GM19324 (cell line): ENCODE data around the gene C12orf43.

ENCODE experiments used
- ATAC-seq: cut with Tn5 transposase; IDR thresholded peaks from one replicate; pipeline ENCODE4 v1.9.1; 2021; ENCODE audit warnings: mild to moderate bottlenecking, moderate library complexity; ENCODE audit not compliant: unreplicated experiment, low FRiP score

C12orf43 gene

DNA sequence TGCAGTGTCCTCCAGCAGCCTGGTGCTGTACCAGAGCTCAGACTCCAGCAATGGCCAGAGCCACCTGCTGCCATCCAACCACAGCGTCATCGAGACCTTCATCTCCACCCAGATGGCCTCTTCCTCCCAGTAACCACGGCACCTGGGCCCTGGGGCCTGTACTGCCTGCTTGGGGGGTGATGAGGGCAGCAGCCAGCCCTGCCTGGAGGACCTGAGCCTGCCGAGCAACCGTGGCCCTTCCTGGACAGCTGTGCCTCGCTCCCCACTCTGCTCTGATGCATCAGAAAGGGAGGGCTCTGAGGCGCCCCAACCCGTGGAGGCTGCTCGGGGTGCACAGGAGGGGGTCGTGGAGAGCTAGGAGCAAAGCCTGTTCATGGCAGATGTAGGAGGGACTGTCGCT lies 15.2 kb downstream of the C12orf43 start:
- ATAC-seq: no peak

DNA sequence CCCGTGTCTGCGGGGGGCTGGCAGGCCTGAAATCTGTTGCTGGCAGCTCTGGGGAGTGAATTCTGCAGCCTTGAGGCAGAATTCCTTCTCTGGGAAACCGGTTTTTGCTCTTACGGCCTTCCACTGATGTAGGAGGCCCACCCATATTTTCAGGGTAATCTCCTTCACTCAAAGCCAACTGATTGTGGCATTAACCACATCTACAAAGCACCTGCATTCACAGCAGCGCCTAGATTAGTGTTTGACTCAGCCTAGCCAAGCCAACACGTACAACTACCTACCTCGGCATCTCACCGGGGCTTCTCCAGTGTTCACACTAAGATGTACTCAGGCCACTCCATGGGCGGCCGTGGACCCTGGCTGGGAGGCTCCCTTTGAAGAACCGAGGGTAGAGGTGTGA lies 15.8 kb downstream of the C12orf43 start:
- no peak for ATAC-seq

DNA sequence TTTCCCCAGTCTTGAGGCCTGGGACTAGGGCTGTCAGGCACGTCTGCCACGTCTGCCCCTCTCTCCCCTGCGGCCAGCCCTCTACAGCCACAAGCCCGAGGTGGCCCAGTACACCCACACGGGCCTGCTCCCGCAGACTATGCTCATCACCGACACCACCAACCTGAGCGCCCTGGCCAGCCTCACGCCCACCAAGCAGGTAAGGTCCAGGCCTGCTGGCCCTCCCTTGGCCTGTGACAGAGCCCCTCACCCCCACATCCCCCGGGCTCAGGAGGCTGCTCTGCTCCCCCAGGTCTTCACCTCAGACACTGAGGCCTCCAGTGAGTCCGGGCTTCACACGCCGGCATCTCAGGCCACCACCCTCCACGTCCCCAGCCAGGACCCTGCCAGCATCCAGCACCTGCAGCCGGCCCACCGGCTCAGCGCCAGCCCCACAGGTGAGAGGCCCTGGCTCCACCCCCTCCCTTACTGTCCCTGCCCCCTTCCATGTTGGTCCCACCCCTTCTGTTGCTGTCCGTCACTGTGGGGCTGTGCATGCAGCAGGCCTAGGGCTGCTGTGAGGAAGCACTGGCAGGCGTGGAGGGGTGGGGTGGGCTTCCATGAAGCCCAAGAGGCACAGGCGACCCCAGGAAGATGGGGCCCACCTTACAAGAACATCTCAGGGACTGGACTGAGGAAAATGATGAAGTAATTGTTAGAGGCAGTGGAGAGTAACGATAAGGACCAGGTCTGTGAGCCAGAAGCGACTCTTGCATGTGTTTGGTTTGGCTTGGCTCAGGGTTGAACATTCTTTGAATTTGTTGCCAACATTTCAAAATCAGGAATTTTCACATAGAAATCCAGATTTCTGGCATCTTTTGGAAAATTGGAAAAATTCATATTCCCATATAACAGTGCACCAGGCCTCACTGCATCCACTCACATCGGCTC lies 16.8 kb downstream of the C12orf43 start:
- no peak for ATAC-seq

DNA sequence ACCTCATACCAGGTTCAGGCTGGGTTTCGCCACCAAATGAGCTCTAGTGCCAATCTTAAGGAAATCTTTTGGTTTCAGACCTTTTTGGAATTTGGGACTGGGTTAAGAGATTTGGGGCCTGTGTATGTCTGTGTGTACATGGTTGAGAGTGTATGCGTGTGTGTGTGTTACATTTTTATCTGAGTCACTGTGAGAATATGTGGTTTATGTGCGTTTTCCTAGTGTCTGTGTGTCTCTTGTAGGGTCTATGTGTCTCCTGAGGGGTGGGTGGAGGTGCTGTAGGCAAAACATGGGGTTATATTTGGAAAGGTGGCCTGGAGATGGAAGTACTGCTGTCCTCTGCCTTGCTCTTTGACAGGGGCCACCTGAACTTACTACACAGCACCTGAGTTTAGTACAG lies 17.9 kb downstream of the C12orf43 start:
- no peak for ATAC-seq

DNA sequence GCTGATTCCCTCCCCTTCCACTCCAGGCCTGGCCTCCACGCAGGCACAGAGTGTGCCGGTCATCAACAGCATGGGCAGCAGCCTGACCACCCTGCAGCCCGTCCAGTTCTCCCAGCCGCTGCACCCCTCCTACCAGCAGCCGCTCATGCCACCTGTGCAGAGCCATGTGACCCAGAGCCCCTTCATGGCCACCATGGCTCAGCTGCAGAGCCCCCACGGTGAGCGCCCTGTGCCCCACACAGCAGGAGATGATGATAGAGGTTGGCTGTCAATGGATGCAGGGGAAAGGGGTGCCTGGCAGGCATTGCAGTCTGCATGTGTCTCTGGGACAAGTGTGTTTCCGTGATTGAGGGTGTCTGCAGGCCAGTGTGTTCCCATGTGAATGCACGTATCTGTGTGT lies 18.8 kb downstream of the C12orf43 start:
- ATAC-seq: no peak

DNA sequence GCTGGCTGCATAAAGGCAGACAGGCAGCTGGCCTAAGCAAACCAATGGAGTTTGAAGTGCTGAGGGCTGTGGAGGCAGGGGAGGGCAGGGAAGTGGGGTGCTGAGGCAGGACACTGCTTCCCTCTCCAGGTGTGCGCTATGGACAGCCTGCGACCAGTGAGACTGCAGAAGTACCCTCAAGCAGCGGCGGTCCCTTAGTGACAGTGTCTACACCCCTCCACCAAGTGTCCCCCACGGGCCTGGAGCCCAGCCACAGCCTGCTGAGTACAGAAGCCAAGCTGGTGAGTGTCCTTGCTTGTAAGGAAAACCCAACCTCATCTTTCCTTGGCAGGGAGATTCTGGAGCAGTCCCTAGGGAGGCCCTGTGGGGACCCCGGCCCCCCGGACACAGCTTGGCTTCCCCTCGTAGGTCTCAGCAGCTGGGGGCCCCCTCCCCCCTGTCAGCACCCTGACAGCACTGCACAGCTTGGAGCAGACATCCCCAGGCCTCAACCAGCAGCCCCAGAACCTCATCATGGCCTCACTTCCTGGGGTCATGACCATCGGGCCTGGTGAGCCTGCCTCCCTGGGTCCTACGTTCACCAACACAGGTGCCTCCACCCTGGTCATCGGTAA lies 20.0 kb downstream of the C12orf43 start:
- no peak for ATAC-seq

DNA sequence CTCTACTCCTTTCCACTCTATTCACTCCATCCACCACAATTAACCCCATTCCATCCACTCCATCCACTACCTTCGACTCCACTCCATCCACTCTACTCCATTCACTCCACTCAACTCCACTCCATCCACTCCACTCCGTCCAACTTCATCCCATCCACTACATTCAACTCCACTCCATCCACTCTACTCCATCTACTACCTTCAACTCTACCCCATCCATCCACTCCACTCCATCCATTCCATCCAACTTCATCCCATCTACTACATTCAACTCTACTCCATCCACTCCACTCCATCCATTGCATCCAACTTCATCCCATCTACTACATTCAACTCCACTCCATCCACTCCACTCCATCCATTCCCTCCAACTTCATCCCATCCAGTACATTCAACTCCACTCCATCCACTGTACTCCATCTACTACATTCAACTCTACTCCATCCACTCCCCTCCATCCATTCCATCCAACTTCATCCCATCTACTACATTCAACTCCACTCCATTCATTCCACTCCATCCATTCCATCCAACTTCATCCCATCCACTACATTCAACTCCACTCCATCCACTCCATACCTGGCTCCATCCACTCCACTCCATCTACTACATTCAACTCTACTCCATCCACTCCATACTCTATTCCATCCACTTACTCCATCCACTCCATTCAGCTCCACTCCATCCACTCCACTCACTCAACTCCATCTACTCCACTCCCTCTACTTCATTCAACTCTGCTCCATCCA lies 21.5 kb downstream of the C12orf43 start:
- no peak for ATAC-seq

DNA sequence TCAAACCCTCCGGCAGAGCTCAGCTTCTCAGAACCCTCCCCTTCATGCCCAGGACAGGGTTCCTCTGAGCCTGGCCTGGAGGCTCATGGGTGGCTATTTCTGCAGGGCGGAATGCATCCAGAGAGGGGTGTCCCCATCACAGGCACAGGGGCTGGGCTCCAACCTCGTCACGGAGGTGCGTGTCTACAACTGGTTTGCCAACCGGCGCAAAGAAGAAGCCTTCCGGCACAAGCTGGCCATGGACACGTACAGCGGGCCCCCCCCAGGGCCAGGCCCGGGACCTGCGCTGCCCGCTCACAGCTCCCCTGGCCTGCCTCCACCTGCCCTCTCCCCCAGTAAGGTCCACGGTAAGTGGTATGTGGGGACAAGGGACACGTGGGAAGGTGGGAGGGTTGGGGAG lies 22.2 kb downstream of the C12orf43 start:
- ATAC-seq: no peak

DNA sequence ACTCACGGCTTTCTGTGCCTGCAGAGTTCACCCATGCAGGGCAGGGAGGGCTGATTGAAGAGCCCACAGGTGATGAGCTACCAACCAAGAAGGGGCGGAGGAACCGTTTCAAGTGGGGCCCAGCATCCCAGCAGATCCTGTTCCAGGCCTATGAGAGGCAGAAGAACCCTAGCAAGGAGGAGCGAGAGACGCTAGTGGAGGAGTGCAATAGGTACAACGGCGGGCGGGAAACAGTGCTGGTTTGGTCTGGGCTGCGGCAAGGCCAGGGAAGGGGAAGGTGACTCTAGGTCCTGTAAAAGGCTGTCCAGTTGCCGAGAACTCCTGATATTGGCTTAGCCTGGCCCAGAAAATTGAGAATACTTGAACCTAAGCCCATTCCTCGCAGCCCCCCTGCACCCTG lies 22.8 kb downstream of the C12orf43 start:
- ATAC-seq: no peak

DNA sequence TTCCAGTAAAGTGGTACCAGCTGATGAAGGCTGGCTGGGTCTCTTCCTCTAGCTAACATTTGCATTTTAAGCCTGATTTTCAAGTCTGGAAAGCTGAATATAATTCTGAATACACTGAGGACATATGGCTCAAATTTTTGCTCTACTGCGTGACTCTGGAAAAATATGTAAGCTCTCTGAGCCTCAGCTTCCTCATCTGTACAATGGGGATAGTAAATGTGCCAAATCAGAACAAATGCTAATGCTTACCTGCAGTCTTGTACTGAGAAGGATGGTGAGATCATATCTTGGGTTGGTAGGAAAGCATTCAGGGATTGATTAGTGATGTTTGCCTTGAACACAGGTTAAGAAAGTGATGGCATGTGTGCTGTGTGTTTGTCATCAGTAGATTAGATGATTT lies 23.3 kb downstream of the C12orf43 start:
- no peak for ATAC-seq

DNA sequence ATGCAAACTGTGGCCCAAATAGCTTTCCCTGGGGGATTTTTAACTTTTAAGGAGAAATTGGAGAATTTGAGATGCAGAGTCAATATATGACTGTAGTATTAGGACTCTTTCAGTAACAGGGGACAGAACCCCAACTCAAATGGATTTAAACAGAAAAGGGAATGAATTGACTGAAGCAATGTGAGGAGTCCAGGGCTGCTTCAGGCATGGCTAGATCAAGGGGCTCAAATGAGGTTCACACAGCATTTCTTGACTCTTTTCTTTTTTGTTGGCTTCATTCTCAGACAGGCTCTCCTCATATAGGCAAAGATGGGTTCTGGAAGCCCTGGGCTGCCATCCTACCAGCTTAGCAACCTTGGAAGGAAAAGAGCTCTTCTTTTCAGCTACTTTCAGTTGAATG lies 24.3 kb downstream of the C12orf43 start:
- ATAC-seq: no peak

DNA sequence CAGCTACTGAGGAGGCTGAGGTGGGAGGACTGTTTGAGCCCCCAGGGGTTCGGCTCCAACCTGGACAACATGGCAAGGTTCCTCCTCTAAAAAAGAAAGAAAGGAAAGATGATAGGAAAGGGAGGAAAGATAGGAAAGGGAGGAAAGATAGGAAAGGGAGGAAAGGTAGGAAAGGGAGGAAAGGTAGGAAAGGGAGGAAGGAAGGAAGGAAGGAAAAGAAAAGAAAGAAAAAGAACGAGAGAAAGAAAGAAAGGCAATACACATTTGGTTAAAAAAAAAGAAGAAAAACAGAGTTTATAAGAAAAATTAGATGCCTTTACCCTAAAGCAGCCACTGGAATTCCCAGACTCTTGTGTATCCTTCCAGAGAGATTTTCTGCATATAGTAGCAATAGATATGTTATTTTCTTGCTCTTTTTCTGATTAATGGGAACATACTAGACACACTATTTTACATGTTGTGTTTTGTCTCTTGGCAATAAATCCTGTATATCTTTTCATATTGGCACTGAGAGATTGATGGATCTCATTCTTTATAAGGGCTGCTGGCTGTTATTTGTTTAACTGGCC lies 25.7 kb downstream of the C12orf43 start:
- ATAC-seq: no peak

DNA sequence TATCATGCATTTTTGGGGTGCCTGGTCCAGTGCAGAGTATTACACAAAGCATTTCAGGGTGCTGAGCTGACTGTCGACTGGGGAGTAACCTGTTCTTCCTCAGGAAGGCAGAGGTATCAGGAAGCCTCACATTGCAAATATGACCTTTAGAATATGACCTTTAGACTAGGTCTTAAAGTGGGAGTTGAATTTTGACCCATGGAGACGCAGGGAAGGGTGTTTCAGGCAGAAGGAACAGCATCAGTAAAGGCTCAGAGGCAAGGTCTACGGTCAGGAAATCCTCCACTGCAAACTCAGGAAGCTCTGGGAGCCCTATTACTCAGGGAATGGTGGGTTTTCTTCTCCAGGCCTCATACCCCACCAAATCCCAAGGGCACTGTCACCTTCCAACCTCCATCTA lies 26.6 kb downstream of the C12orf43 start:
- no peak for ATAC-seq

DNA sequence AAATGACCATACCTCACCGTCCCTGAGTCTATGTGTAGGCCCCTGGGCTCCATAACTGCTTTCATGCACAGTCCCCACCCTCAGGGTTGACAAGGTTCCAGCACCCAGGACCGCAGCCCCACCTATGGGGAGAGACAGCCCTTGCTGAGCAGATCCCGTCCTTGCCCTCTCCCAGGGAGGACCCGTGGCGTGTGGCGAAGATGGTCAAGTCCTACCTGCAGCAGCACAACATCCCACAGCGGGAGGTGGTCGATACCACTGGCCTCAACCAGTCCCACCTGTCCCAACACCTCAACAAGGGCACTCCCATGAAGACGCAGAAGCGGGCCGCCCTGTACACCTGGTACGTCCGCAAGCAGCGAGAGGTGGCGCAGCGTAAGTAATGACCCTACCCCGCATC lies 27.6 kb downstream of the C12orf43 start:
- no peak for ATAC-seq

DNA sequence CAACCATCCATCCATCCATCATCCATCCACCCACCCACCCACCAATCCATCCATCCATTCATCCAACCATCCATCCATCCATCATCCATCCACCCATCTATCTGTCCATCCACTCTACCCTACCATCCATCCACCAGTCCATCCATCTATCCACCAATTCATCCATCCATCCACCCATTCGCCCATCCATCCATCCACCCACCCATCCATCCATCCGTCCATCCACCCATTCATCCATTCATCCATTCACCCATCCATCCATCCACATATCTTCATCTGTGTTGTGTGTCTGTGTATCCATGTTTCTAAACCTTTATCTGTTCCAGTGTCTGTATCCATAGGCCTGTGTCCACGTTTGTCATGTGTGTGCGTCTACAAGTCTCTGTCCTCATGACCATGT lies 28.1 kb downstream of the C12orf43 start:
- no peak for ATAC-seq

DNA sequence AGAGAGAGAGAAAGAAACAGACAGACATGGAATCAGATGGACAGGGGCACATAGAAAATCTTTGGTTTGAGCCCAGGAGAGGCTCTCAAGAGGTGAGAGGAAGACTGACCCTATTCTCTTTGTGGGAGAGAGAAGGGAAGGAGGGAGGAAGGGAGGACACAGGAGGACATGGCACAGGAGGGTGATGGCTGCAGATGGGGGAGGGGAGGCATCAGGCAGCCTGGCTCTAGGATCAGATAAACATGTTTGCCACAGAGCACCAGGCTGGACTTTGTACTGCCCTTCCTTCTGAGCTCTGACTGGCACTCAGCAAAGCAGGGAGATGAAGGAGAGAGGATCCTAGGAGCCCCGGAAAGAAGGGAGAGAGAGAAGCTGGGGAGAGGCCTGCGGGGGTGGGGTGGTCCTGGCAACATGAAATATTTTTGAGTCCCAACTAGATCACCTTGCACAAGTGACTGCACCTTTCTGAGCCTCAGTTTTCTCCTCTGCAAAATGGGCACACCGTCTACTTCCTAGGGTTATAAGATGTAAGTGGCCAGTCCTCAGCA lies 31.9 kb downstream of the C12orf43 start:
- ATAC-seq: no peak

DNA sequence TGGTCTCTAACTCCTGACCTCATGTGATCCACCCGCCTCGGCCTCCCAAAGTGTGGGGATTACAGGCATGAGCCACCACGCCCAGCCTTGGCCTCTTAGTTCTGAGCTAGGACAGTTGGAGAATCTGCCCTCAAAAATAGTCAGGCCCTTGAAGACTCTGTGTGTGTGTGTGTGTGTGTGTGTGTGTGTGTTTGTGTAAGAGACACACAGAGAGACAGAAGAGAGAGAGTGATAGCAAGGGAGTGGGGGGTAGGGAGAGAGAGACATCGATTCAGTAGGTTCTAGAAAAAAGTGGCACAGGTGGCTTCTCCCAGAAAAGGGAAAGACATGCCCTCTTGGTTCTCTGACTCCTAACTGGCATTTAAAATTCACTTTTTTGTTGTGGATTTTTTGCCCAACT lies 32.5 kb downstream of the C12orf43 start:
- no peak for ATAC-seq

DNA sequence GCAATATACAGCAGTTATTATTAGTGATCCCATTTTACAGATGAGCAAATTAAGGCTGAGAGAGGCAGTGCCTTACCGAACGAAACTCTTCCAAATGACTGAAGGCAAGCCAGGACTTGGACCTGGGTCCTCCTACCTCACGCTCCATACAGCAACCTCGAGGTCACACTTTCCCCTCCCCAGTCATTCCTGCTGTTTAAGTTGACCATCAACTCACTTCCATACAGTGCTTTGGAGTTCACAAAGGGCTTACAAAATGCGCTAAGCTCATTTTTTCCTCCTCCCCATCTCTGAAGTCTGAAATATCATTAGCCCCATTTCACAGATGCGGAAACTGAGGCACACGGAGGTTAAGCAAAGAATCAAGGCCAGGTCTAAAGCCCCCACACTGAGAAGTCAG lies 33.6 kb downstream of the C12orf43 start:
- ATAC-seq: no peak

DNA sequence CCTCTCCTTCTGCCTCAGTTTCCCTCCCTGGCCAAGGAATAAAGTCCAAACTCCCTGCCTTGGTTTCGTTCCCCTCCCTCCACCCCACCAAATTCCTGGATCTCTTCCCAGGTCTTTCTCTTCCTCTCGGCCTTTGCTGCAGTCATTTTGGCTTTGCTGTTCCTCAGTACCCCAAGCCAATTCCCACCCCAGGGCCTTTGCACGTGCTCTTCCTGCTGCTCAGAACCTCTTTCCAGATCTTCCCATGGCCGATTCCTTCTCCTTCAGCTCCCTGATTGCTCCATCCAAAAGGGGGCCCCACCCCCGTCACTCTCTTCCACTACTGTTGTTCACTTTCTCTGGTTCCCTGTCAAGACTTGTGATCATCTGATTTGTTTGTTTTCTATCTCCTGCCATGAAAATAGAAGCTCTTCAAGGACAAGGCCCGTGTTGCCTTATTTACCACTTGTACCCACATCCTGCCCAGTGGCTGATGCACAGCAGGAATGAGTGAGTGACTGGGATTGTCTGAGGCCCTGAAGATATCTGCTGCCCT lies 34.8 kb downstream of the C12orf43 start:
- no peak for ATAC-seq

DNA sequence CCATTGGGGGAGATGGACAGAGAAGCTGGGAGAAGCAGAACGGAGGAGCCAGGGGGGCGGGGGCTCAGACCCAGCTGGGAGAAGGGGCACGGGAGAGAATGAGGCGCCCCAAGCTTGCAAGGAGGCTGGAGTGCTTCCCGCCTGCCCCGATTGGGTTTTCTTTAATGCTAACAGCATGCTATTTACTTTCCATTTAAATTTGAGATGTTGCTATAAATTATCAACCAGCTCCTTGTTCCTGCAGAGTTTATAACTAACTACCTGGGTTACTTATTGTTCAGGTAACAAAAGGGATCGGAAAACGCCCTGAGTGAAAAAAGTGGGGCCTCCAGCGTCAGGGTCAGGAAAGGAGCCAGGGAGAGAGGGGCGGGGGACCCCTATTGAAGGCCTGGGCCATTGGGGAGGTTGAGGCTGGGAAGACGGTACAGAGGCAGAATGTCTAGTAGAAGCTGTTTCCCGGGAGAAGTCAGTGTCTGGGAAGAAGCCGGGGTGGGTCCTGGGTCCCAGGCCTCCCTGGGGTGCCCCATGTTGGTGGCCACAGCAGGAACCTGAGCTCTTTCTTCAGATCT lies 35.4 kb downstream of the C12orf43 start:
- no peak for ATAC-seq
